NCI-H748 (cell line): Measurements from ENCODE around the gene SYNGR1.
"Not testable (repeated sequence)": the region's sequence is repeated elsewhere in the genome, so short reads cannot be mapped to it uniquely, and the experiment has no call there.

ENCODE experiments used
- DNase-seq: peaks from one replicate; lab custom pipeline; 2025; ENCODE audit not compliant: unreplicated experiment; lab: John Stamatoyannopoulos, UW

Gene SYNGR1

DNA sequence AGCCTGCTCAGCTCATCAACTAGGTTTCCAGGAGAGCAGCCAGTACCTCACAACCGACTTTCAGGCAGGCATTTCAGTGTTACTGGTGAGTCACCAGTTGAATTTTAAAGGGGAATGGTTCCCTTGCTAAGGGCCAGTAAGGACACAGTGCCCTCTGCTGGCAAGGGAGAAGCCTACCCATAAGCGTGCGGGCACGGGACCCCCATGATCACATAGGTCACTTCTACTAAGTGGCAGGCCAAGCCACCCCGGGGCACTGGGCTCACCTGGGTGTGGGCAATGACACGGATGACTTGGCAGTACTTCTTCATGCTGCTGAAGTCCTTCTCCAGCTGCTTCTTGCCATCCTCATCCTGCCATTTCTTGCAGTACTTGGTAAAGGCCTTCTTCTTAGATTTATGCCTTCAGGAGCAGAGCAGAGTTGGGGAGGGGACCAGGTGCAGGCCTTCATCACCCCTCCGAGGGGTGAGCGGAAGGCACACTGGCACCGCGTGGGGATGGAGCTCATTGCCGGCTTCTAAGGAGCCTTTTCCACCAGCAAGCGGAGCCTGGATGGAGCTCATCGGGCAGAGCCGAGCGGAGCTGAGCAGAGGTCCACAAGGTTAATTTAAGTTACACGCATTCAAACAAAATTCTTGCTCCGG, 33.2 kb upstream of the SYNGR1 start:
- DNase-seq, result peak; percentile 48

DNA sequence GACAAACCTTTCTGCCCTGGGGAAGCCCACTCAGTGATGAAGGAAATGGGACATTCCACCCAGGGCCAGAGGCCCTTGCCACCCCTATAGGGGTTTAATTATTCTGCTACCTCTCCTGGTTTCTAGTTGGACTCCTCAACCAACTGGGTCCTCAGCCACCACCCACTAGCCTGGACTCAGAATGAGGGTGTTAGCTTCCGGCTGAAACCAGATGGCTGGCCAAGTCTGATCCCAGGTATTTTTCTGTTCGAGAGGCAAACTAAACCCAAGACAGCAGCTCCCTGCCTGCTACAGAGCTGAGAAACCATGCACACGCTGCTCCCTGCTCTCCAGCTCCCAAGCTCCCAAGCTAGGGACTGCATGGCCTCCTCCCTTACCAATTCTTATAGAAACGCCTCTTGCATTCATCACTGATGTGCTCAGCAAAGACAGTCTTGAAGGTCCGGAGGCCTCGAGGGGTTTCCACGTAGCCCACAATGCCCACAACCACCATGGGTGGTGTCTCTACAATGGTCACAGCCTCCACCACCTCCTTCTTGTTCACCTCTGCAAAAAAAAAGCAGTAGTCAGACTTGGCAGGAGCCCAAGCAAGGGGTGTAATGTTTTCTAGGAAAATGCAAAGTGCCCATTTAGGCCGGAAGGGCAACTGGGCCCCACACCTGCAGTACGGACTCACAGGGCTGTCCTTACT, 32.6 kb upstream of the SYNGR1 start:
- no peak for DNase-seq

DNA sequence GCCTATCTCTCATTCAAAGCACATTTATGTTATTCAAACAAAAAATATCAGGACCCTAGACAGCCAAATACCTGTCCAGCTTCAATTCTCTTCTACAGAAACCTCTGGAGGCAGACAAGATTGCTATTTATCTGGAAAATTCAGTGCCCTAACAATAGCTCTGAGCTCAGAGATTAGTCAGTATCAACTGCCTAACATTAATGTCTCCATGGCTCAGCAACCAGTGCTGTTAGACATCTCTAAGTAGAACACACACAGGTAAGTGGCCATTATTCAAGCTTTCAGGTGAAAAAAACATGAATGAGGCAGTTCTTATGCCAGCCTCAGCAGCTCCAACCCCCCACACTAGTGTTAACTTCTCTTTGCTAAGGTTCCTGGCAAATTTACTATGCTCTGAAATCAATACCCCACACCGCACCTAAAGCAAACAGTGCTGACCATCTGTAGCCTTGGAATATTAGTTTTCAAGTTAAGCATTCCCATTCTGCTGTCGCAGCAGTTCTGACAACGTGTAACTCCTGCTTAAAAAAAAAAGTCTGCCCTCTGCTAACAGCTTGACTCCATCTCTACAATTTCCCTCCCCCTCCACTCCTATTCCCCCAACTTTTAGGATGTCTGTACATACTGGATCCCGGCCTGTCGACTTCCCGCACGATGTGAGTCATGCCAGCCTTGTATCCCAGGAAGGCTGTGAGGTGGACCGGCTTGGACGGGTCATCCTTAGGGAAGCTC, 31.9 kb upstream of the SYNGR1 start:
- no peak for DNase-seq

DNA sequence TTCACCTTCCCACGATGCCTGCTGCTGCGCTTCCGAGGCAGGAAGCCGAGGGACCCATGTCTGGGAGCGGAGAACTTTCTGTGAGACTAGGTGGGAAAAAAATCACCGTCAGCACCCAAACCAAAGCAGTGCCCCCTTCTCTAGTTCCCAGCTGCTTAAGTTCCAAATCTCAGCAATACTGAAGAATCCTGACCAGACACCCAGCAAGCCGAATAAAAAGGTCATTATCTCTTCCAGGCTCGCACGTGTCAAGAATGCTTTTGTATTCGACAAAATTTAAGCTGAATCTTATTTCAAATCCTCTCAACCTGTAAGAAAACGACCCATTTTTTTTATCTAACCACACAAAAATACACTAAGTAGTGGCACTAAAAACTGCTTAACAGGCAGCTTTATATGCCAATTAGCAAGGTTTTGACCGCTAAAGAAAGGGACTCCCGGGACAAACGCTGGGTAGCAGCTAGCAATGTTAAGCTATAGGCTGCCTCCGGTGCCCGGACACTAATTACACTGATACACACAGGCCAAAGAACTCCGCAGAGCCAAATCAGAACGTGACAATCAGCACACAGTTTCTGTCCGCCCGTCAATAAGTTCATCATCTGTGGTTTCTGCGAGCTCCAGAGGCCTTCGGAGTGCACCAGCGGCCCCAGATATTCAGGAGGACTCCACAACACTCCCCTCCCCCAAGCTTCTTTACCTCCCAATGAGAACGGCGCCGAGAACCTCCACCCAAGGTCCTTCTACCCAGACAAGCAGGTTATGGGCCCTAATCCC, 31.1 kb upstream of the SYNGR1 start:
- peak; percentile 52 for DNase-seq

- DNase-seq, result peak; percentile 98
Measured at GRCh38 chr22:39319284-39320022, 30.3 kb upstream of the SYNGR1 start, which contains the start of gene RPL3. RPL3 (minus strand) TSS chr22:39319623; CDS start chr22:39319597, 26 bp downstream.

DNA sequence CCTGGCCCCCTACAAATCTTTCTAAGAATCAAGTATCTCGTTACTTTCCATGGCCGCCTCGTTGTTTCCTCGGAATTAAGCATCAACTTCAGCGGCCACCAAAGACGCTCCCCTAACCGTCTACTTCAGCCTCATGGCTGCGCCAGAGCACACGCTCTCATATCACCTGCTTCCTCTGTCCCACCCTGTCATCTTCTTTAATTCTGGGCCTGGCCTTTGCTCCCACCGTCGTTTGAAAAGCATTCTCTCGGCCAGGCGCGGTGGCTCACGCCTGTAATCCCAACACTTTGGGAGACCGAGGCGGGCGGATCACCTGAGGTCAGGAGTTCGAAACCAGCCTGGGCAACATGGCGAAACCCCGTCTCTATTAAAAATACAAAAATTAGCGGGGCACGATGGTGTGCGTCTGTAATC, 29.2 kb upstream of the SYNGR1 start:
- not testable (repeated sequence) for DNase-seq

DNA sequence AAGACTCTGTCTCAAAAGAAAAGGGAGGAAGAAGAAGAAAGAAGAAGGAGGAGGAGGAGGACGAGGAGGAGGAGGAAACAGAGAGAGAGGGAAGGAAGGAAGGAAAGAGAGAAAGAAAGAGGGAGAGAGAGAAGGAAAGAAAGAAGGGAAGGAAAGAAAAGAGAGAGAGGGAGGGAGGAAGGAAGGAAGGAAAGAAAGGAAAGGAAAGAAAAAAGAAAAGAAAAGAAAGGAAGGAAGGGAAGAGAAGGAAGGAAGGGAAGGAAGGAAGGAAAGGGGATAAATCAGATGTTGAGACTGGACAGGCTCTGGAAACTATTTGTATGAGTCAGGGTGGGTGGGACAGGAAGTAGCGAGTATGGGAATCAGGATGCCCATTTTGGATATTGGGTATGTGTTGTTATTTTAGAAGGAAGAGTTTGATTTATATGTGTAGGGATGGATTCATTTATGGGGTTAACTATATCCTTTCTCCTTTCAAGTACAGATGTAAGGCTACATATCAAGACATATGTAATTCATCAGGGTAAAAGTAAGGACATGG, 24.3 kb upstream of the SYNGR1 start:
- DNase-seq, result no peak

GRCh38 chr22:39327995-39328754, 21.6 kb upstream of the SYNGR1 start:
- no peak for DNase-seq

GRCh38 chr22:39330553-39330952, 19.2 kb upstream of the SYNGR1 start:
- not testable (repeated sequence) for DNase-seq

- no peak for DNase-seq
Measured at GRCh38 chr22:39332441-39333064, 17.2 kb upstream of the SYNGR1 start.

- DNase-seq, result no peak
Measured at GRCh38 chr22:39336411-39336810, 13.4 kb upstream of the SYNGR1 start.

DNA sequence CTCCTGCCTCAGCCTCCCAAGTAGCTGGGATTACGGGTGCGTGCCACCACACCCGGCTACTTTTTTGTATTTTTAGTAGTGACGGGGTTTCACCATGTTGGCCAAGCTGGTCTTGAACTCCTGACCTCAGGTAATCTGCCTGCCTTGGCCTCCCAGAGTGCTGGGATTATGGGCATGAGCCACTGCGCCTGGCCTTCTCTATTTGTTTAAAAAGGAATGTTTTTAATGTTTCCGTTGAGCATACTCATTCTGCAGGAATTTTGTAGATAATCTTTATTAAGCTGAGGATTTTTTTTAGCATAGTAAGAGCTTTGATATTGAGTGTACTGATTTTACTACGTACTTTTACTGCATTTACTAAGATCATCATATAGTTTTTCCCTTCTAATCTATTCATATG, 10.0 kb upstream of the SYNGR1 start:
- not testable (repeated sequence) for DNase-seq

- no peak for DNase-seq
Measured at GRCh38 chr22:39341179-39341578, 8.6 kb upstream of the SYNGR1 start.

GRCh38 chr22:39343259-39344045, 6.3 kb upstream of the SYNGR1 start:
- peak; percentile 50 for DNase-seq

- DNase-seq, result no peak
Measured at GRCh38 chr22:39344046-39344390, 5.8 kb upstream of the SYNGR1 start.

GRCh38 chr22:39345231-39345630, 4.6 kb upstream of the SYNGR1 start:
- no peak for DNase-seq

- peak; percentile 51 for DNase-seq
Measured at GRCh38 chr22:39348909-39349505, 784 bp upstream of the SYNGR1 start.

- DNase-seq, result peak; percentile 61
Measured at GRCh38 chr22:39349506-39349966, 255 bp upstream of the SYNGR1 start.
